Ovary (tissue), 3 donors: ENCODE results near the gene ARFGAP1.

Source experiments
- POLR2A ChIP-seq: fragments of 450-650 bp; IDR thresholded peaks from one replicate; pipeline ENCODE4 v1.6.1; 2017; ENCODE audit warnings: antibody characterized with exemption, mild to moderate bottlenecking, moderate library complexity
- TF ChIP-seq, protein P1 (sequence below), 3 donors: fragments of 450-650 bp in 2 of 3; fragments of 200-600 bp in 1 of 3; IDR thresholded peaks; one replicate each; pipeline versions ENCODE4 v1.5.1 to v1.8.0; 2016 to 2022; ENCODE audit warnings: antibody characterized with exemption in 3 of 3, mild to moderate bottlenecking in 1 of 3
- donor health status: DM: no; HTN: no; CAD: no.

DNA sequence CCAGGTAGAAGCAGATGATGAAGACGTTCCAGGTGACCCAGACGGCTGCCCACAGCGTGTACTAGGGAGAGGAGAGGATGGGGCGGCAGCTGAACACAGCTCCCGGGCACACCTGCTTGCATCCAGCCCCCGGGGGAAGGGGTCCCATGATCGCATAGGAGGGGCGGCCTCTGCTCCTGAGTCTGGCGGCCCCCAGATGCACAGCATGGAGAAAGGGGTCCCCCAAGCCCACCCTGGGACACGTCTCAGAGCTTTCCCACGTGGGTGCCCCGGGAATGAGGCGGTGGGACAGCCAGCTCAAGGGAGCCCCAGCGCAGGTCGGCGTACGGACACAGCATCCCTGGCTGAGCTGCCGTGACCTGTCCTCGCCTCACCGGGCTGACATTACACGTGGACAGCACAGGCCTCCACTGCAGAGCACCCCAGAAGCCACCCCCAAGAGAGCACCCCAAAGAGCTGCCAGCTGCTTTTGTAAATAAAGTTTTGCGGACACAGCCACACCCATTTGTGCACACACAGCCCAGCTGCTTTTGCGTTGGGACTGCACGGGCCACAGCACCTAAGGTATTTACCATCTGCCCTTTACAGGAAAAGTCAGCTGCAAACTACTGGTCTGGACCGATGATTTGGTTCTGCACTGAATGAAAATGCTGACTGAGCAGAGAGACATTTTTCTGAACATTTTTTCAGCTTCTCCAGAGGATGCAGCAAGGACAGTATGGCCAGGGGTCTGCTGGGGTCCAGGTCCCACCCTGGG, 23.6 kb upstream of the ARFGAP1 start:
- no peak for TF ChIP-seq POLR2A
- TF ChIP-seq, protein P1, sequence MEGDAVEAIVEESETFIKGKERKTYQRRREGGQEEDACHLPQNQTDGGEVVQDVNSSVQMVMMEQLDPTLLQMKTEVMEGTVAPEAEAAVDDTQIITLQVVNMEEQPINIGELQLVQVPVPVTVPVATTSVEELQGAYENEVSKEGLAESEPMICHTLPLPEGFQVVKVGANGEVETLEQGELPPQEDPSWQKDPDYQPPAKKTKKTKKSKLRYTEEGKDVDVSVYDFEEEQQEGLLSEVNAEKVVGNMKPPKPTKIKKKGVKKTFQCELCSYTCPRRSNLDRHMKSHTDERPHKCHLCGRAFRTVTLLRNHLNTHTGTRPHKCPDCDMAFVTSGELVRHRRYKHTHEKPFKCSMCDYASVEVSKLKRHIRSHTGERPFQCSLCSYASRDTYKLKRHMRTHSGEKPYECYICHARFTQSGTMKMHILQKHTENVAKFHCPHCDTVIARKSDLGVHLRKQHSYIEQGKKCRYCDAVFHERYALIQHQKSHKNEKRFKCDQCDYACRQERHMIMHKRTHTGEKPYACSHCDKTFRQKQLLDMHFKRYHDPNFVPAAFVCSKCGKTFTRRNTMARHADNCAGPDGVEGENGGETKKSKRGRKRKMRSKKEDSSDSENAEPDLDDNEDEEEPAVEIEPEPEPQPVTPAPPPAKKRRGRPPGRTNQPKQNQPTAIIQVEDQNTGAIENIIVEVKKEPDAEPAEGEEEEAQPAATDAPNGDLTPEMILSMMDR (IDR thresholded peaks at IDR 0.05), result no peak
